GM23338 (cell line): ENCODE results near the gene ARPC5. TPM values are rescaled to one million over a fixed set of nuclear protein-coding genes. Genes with fewer than 3 reads are reported as not detected.

Source experiments
- ATAC-seq: fragments of 200-7000 bp; cut with Tn5 transposase; 3 replicates; pipeline ENCODE4 v1.9.1; 2020
- DNase-seq: peaks from one replicate; pipeline ENCODE4 v3.0.0-alpha.2; 2015; ENCODE audit warnings: low spot score
- H2AFZ ChIP-seq: fragments of 200-600 bp; sonication (generic); 2 replicates; pipeline ENCODE4 v1.8.0; 2016; ENCODE audit warnings: antibody characterized with exemption, mild to moderate bottlenecking, moderate library complexity
- H3F3A ChIP-seq: fragments of 200-600 bp; sonication (generic); replicated peaks from 2 replicates; pipeline ENCODE4 v1.8.0; 2017; ENCODE audit warnings: antibody characterized with exemption, mixed run types, low read depth
- H3K27ac ChIP-seq: fragments of 200-600 bp; sonication (generic); 2 replicates; pipeline ENCODE4 v1.6.1; 2016; ENCODE audit warnings: low read depth
- H3K27me3 ChIP-seq: fragments of 200-600 bp; sonication (generic); 2 replicates; pipeline ENCODE4 v1.8.0; 2016; ENCODE audit warnings: mild to moderate bottlenecking, mixed run types, moderate library complexity; ENCODE audit not compliant: insufficient read depth
- H3K36me3 ChIP-seq: fragments of 200-600 bp; sonication (generic); 2 replicates; pipeline ENCODE4 v1.8.0; 2016; ENCODE audit warnings: mild to moderate bottlenecking; ENCODE audit not compliant: insufficient read depth
- H3K4me1 ChIP-seq: fragments of 200-600 bp; sonication (generic); 2 replicates; pipeline ENCODE4 v1.8.0; 2016; ENCODE audit warnings: mild to moderate bottlenecking, moderate library complexity; ENCODE audit not compliant: insufficient read depth
- H3K4me2 ChIP-seq: fragments of 200-600 bp; sonication (generic); 2 replicates; pipeline ENCODE4 v1.7.1; 2017; ENCODE audit warnings: mixed run types
- H3K4me3 ChIP-seq: fragments of 200-600 bp; sonication (generic); 2 replicates; pipeline ENCODE4 v1.6.1; 2016; ENCODE audit warnings: mixed run types
- H3K79me2 ChIP-seq: fragments of 200-600 bp; sonication (generic); replicated peaks from 2 replicates; pipeline ENCODE4 v1.8.0; 2017; ENCODE audit warnings: mild to moderate bottlenecking; ENCODE audit not compliant: insufficient read depth
- H3K9me2 ChIP-seq: fragments of 200-600 bp; sonication (generic); 2 replicates; pipeline ENCODE4 v1.8.0; 2017; ENCODE audit not compliant: insufficient read depth
- H4K20me1 ChIP-seq: fragments of 200-600 bp; sonication (generic); replicated peaks from 2 replicates; pipeline ENCODE4 v1.8.0; 2017; ENCODE audit warnings: mild to moderate bottlenecking; ENCODE audit not compliant: insufficient read depth
- H3K27ac Mint-ChIP-seq: 2 replicates; pipeline ENCODE4 v1.8.0; 2020; ENCODE audit warnings: inconsistent platforms, mild to moderate bottlenecking, moderate library complexity, mixed read lengths
- H3K27me3 Mint-ChIP-seq: 3 replicates; pipeline ENCODE4 v1.8.0; 2022; ENCODE audit warnings: low read depth, mild to moderate bottlenecking, moderate library complexity, mixed read lengths, inconsistent platforms; ENCODE audit not compliant: insufficient read depth, poor library complexity
- H3K36me3 Mint-ChIP-seq: 3 replicates; pipeline ENCODE4 v1.8.0; 2021; ENCODE audit warnings: low read depth, mild to moderate bottlenecking, inconsistent platforms, moderate library complexity, mixed read lengths
- H3K4me1 Mint-ChIP-seq: 3 replicates; pipeline ENCODE4 v1.8.0; 2020; ENCODE audit warnings: mild to moderate bottlenecking, inconsistent platforms, mixed read lengths
- H3K4me3 Mint-ChIP-seq: 3 replicates; pipeline ENCODE4 v1.8.0; 2021; ENCODE audit warnings: moderate library complexity, mild to moderate bottlenecking, inconsistent platforms, mixed read lengths
- H3K9me3 Mint-ChIP-seq: 3 replicates; pipeline ENCODE4 v1.8.0; 2020; ENCODE audit warnings: moderate library complexity, mild to moderate bottlenecking, inconsistent platforms, mixed read lengths
- CTCF ChIP-seq, 2 experiments: fragments of 200-600 bp in 1 of 2; sonication (generic) in 1 of 2; conservative IDR thresholded peaks; 2 replicates each; pipeline versions ENCODE4 v1.5.1 to v1.6.1; 2016 to 2017; ENCODE audit warnings: antibody characterized with exemption in 2 of 2, low read depth in 2 of 2, mild to moderate bottlenecking in 2 of 2, moderate library complexity in 1 of 2
- ZNF462 ChIP-seq: fragments of 250-450 bp; sonication (Bioruptor Pico); IDR thresholded peaks from 2 replicates; pipeline ENCODE4 v1.5.0; 2020; ENCODE audit warnings: mild to moderate bottlenecking, moderate library complexity
- polyA plus RNA-seq: library from polyadenylated mRNA; unstranded; fragments of >200 nt; fragmentation: Nextera tagmentation; extraction: Ambion mirVana; gene quantifications from 2 replicates; pipeline ENCODE4 v1.2.1, GENCODE V29; 2016
- total RNA-seq: library from RNA; depleted of rRNA; stranded (reverse); fragments of >200 nt; shearing (Covaris generic); gene quantifications from 2 replicates; pipeline ENCODE4 v1.2.3, GENCODE V29; 2014

The ARPC5 gene
- total and polyA plus RNA-seq, 2 experiments from 2014 or later, result 75.4 to 98.9 TPM

- Histone ChIP-seq H3K36me3 (no peaks in the 10 kb centered on the region), H3K4me3 (no peak overlapping the region), H3K9me2 (no peaks in the 10 kb centered on the region), H3K27me3 (no peaks in the 10 kb centered on the region), H3F3A (no peaks in the 10 kb centered on the region), H3K4me1 (no peaks in the 10 kb centered on the region), H4K20me1 (no peaks in the 10 kb centered on the region), H3K4me2 (no peak overlapping the region), H3K27ac (no peak overlapping the region), H2AFZ (peak overlapping the region; percentile 43), H3K79me2 (no peaks in the 10 kb centered on the region)
- Mint-ChIP-seq H3K27me3 (peaks cover 8% of the 10 kb centered on the region), H3K4me1 (peaks cover 4% of the 10 kb centered on the region; the same call in 2 of the 3 replicates), H3K27ac (no peak overlapping the region), H3K4me3 (no peak overlapping the region), H3K9me3 (peaks cover 6% of the 10 kb centered on the region; the same call in 1 of the 3 replicates), H3K36me3 (peaks cover 3% of the 10 kb centered on the region; the same call in 1 of the 3 replicates)
- ATAC-seq (peak; percentile 29; the same call in 1 of the 3 replicates), DNase-seq (peak; percentile 31)
- TF ChIP-seq ZNF462 (CRISPR knock-in tag) (no peak), CTCF (conservative IDR thresholded peaks at IDR 0.05; ENCODE audit: low read depth in 2 of 2) (peak; percentile 46 to 47)
These were observed 26.3 kb downstream of the ARPC5 start for GRCh38 chr1:183609313-183609712.
